GM19193 (cell line): Measurements from ENCODE around the gene MAP1LC3B.

Experiments used
- POLR2A ChIP-seq: IDR thresholded peaks from 4 replicates; pipeline ENCODE4 v1.6.1; 2011; ENCODE audit not compliant: insufficient read depth, insufficient read length; ENCODE audit errors: extremely low read depth

Gene MAP1LC3B

GRCh38 chr16:87442581-87442966 is 50.4 kb downstream of the MAP1LC3B start:
- no peak for TF ChIP-seq POLR2A

- no peak for TF ChIP-seq POLR2A
These were observed 50.9 kb downstream of the MAP1LC3B start for GRCh38 chr16:87443016-87443415.

GRCh38 chr16:87443964-87444363 is 51.8 kb downstream of the MAP1LC3B start:
- TF ChIP-seq POLR2A, result no peak

GRCh38 chr16:87445486-87445885 is 53.4 kb downstream of the MAP1LC3B start:
- no peak for TF ChIP-seq POLR2A

GRCh38 chr16:87446479-87446878 is 54.3 kb downstream of the MAP1LC3B start:
- no peak for TF ChIP-seq POLR2A

GRCh38 chr16:87447323-87447722 is 55.2 kb downstream of the MAP1LC3B start:
- TF ChIP-seq POLR2A, result no peak

- no peak for TF ChIP-seq POLR2A
These were observed 56.7 kb downstream of the MAP1LC3B start for GRCh38 chr16:87448866-87449265.

GRCh38 chr16:87451563-87452210 is 59.6 kb downstream of the MAP1LC3B start:
- no peak for TF ChIP-seq POLR2A

- no peak for TF ChIP-seq POLR2A
These were observed 61.2 kb downstream of the MAP1LC3B start for GRCh38 chr16:87453326-87453725.
